ENCODE measurements around the gene HMG20A. TPM values are rescaled to one million over a fixed set of nuclear protein-coding genes. Genes with fewer than 3 reads are reported as not detected.

HMG20A gene
- polyA plus RNA-seq, 3 donors = 11.6 to 26.4 (median 17.7) TPM

GRCh38 chr15:77483425-77484140, 62.9 kb downstream of the HMG20A start:
- intact Hi-C loops (cut with micrococcal nuclease) = no loop called here
- Mint-ChIP-seq H3K27me3 (ENCODE audit: low read depth in 3 of 3) (peaks cover 0 to 1% (median 0%) of the 10 kb centered on the region in 3 donors), H3K36me3 (peaks cover 65 to 75% of the 10 kb centered on the region in 2 donors), H3K9me3 (no peaks in the 10 kb centered on the region), H3K4me1 (peaks cover 3% of the 10 kb centered on the region), H3K4me3 (no peak overlapping the region), H3K27ac (no peak overlapping the region)
- H3K9ac ChIP-seq (ENCODE audit: insufficient read depth, low read length, poor library complexity, severe bottlenecking) = no peak overlapping the region
- H3K27ac ChIP-seq (ENCODE audit: low read depth in 1 of 2, low read length in 2 of 2) = no peak overlapping the region
- TF ChIP-seq, protein P1, sequence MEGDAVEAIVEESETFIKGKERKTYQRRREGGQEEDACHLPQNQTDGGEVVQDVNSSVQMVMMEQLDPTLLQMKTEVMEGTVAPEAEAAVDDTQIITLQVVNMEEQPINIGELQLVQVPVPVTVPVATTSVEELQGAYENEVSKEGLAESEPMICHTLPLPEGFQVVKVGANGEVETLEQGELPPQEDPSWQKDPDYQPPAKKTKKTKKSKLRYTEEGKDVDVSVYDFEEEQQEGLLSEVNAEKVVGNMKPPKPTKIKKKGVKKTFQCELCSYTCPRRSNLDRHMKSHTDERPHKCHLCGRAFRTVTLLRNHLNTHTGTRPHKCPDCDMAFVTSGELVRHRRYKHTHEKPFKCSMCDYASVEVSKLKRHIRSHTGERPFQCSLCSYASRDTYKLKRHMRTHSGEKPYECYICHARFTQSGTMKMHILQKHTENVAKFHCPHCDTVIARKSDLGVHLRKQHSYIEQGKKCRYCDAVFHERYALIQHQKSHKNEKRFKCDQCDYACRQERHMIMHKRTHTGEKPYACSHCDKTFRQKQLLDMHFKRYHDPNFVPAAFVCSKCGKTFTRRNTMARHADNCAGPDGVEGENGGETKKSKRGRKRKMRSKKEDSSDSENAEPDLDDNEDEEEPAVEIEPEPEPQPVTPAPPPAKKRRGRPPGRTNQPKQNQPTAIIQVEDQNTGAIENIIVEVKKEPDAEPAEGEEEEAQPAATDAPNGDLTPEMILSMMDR (IDR thresholded peaks at IDR 0.05) = no peak
- no peak overlapping the region for H3K4me3 ChIP-seq (replicated peaks in 1 of 3; ENCODE audit: low read depth in 2 of 3, low read length in 3 of 3)
- WGBS (ENCODE audit: insufficient coverage) = no CpG with 5 or more reads among the region's 1 CpG
- H3K9me3 ChIP-seq (replicated peaks in 1 of 2; ENCODE audit: control insufficient read depth in 1 of 2, insufficient read depth in 1 of 2, low read length in 2 of 2) = no peaks in the 10 kb centered on the region
- no peaks in the 10 kb centered on the region for H3K79me2 ChIP-seq (ENCODE audit: insufficient read depth, low read length)
- H4K20me1 ChIP-seq (ENCODE audit: insufficient read depth, low read length) = no peaks in the 10 kb centered on the region
- no peaks in the 10 kb centered on the region for H3K4me1 ChIP-seq (ENCODE audit: control insufficient read depth in 1 of 2, insufficient read depth in 2 of 2, low read length in 2 of 2)
- H3K4me2 ChIP-seq (replicated peaks; ENCODE audit: extremely low read depth, low read length, poor library complexity, severe bottlenecking) = no peak overlapping the region
- H2AFZ ChIP-seq (ENCODE audit: insufficient read depth, low read depth, low read length, poor library complexity, severe bottlenecking) = no peak overlapping the region
- H3K27me3 ChIP-seq (ENCODE audit: control insufficient read depth in 2 of 2, insufficient read depth in 2 of 2, low read length in 2 of 2) = no peaks in the 10 kb centered on the region
- H3K36me3 ChIP-seq (replicated peaks in 1 of 2; ENCODE audit: control insufficient read depth in 1 of 2, insufficient read depth in 2 of 2, low read length in 2 of 2) = peaks cover 60 to 75% of the 10 kb centered on the region in 2 donors
- no peak for DNase-seq

GRCh38 chr15:77484994-77485393, 64.3 kb downstream of the HMG20A start:
- Mint-ChIP-seq H3K36me3 (peaks cover 57 to 67% of the 10 kb centered on the region in 2 donors), H3K4me1 (peaks cover 3% of the 10 kb centered on the region), H3K9me3 (no peaks in the 10 kb centered on the region), H3K27ac (no peak overlapping the region), H3K4me3 (no peak overlapping the region), H3K27me3 (ENCODE audit: low read depth in 3 of 3) (peaks cover 0 to 3% (median 0%) of the 10 kb centered on the region in 3 donors)
- H4K20me1 ChIP-seq (ENCODE audit: insufficient read depth, low read length) = no peaks in the 10 kb centered on the region
- no peaks in the 10 kb centered on the region for H3K9me3 ChIP-seq (replicated peaks in 1 of 2; ENCODE audit: control insufficient read depth in 1 of 2, insufficient read depth in 1 of 2, low read length in 2 of 2)
- H2AFZ ChIP-seq (ENCODE audit: insufficient read depth, low read depth, low read length, poor library complexity, severe bottlenecking) = no peak overlapping the region
- H3K4me1 ChIP-seq (ENCODE audit: control insufficient read depth in 1 of 2, insufficient read depth in 2 of 2, low read length in 2 of 2) = no peaks in the 10 kb centered on the region
- no peak for DNase-seq
- H3K9ac ChIP-seq (ENCODE audit: insufficient read depth, low read length, poor library complexity, severe bottlenecking) = no peak overlapping the region
- no peak overlapping the region for H3K4me3 ChIP-seq (replicated peaks in 1 of 3; ENCODE audit: low read depth in 2 of 3, low read length in 3 of 3)
- no peak overlapping the region for H3K27ac ChIP-seq (ENCODE audit: low read depth in 1 of 2, low read length in 2 of 2)
- H3K79me2 ChIP-seq (ENCODE audit: insufficient read depth, low read length) = no peaks in the 10 kb centered on the region
- H3K36me3 ChIP-seq (replicated peaks in 1 of 2; ENCODE audit: control insufficient read depth in 1 of 2, insufficient read depth in 2 of 2, low read length in 2 of 2) = peaks cover 49 to 70% of the 10 kb centered on the region in 2 donors
- no peaks in the 10 kb centered on the region for H3K27me3 ChIP-seq (ENCODE audit: control insufficient read depth in 2 of 2, insufficient read depth in 2 of 2, low read length in 2 of 2)
- no peak overlapping the region for H3K4me2 ChIP-seq (replicated peaks; ENCODE audit: extremely low read depth, low read length, poor library complexity, severe bottlenecking)
- intact Hi-C loops (cut with micrococcal nuclease) = no loop called here
- TF ChIP-seq, protein P1 (IDR thresholded peaks at IDR 0.05) = no peak

Data from CD14-positive monocyte (primary cell).